Activated naive CD8-positive, alpha-beta T cell treated with anti-CD3 and anti-CD28 coated beads, Interleukin-2, amount 10 ng/mL, durations not matched to agents 7 days and 5 days (primary cell): Measurements from ENCODE around the gene TRPM7. TPM values are rescaled to one million over a fixed set of nuclear protein-coding genes. Genes with fewer than 3 reads are reported as not detected.
"Not testable (repeated sequence)": the region's sequence is repeated elsewhere in the genome, so short reads cannot be mapped to it uniquely, and the experiment has no call there.

Source experiments
- ATAC-seq: fragments of 150-1000 bp; cut with Tn5 transposase; one replicate; pipeline ENCODE4 v1.10.0; 2021; ENCODE audit warnings: low read depth, moderate library complexity
- POLR2A ChIA-PET: fragments of 350-600 bp; sonication (Branson Sonifier 250); formaldehyde crosslinking; loops from one replicate; lab custom pipeline; 2021; ENCODE audit warnings: antibody characterized with exemption; lab: Charles Lee
- DNase-seq: peaks from one replicate; pipeline ENCODE4 v3.0.0; 2021
- H3K27ac Mint-ChIP-seq: one replicate; pipeline ENCODE4 v1.8.0; 2022; ENCODE audit warnings: mild to moderate bottlenecking, mixed read lengths
- H3K27me3 Mint-ChIP-seq: one replicate; pipeline ENCODE4 v1.8.0; 2022; ENCODE audit warnings: mild to moderate bottlenecking, moderate library complexity, mixed read lengths
- H3K36me3 Mint-ChIP-seq: one replicate; pipeline ENCODE4 v1.8.0; 2021; ENCODE audit warnings: mild to moderate bottlenecking, mixed read lengths
- H3K4me1 Mint-ChIP-seq: one replicate; pipeline ENCODE4 v1.8.0; 2021; ENCODE audit warnings: mixed read lengths
- H3K4me3 Mint-ChIP-seq: one replicate; pipeline ENCODE4 v1.8.0; 2022; ENCODE audit warnings: mild to moderate bottlenecking, moderate library complexity, mixed read lengths
- H3K9me3 Mint-ChIP-seq: one replicate; pipeline ENCODE4 v1.8.0; 2021; ENCODE audit warnings: mixed read lengths
- total RNA-seq, 2 experiments: library from RNA; stranded (reverse); gene quantifications; one replicate each; pipeline ENCODE4 v1.2.3, GENCODE V29; 2021

Gene TRPM7
- total RNA-seq, 2 experiments from 2014 or later, result 47.0 to 51.5 TPM

DNA sequence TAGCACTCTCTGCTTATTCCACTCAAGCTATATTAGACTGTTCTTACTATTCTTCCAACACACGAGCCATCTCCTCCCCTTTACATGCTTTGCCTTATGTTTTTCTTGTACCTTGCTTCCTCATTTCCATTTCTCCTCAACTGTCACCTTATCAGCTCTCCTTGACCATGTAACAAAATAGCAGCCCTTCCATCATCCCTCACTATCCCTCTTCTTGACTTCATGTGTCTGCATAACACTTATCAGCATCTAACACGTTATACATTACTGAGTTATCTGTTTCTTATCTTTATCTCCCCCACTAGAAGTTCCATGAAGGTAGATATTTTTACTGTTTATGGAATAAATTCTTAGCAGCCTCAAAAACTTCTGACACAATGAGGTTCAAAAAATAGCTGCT is 45.3 kb downstream of the TRPM7 start:
- H3K9me3 Mint-ChIP-seq, result no peaks in the 10 kb centered on the region
- POLR2A ChIA-PET, result no interaction called here
- DNase-seq (no peak), ATAC-seq (no peak)
- peaks cover 21% of the 10 kb centered on the region for H3K36me3 Mint-ChIP-seq
- no peak overlapping the region for H3K4me3 Mint-ChIP-seq
- H3K4me1 Mint-ChIP-seq, result no peaks in the 10 kb centered on the region
- no peak overlapping the region for H3K27ac Mint-ChIP-seq
- H3K27me3 Mint-ChIP-seq, result no peaks in the 10 kb centered on the region

DNA sequence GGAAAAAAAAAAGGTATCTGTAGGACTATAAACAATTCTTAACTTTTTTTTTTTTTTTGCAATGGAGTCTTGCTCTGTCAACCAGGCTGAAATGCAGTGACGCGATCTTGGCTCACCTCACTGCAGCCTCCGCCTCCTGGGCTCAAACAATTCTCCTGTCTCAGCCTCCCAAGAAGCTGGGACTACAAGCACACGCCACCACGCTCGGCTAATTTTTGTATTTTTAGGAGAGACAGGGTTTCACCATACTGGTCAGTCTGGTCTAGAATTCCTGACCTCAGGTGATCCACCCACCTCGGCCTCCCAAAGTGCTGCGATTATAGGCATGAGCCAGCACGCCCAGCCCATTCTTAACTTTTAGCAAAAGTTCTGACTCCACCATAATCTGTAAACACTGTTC is 50.5 kb downstream of the TRPM7 start:
- H3K27ac Mint-ChIP-seq, result no peak overlapping the region
- no peaks in the 10 kb centered on the region for H3K27me3 Mint-ChIP-seq
- H3K4me1 Mint-ChIP-seq, result no peaks in the 10 kb centered on the region
- no peak overlapping the region for H3K4me3 Mint-ChIP-seq
- ATAC-seq (no peak), DNase-seq (no peak)
- H3K36me3 Mint-ChIP-seq, result peaks cover 18% of the 10 kb centered on the region
- POLR2A ChIA-PET, result no interaction called here
- no peaks in the 10 kb centered on the region for H3K9me3 Mint-ChIP-seq

DNA sequence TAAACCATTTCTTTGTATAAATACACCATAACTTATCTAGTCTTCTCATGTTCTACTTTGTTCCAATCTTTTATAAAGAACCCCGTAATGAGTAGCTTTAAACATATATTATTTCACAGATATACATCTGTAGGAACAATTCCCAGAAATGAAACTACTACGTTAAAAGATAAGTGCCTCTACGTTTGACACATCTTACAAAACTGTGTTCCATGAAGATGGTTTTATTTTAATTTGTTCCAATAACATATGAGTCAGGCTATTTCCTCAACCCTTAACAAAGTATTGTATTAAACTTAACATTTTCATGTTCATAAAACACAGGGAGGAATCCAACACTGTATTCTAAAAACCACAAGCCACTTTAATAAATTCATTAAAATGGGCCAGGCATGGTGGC is 52.9 kb downstream of the TRPM7 start:
- no peak overlapping the region for H3K27ac Mint-ChIP-seq
- no peak for ATAC-seq
- POLR2A ChIA-PET, result no interaction called here

DNA sequence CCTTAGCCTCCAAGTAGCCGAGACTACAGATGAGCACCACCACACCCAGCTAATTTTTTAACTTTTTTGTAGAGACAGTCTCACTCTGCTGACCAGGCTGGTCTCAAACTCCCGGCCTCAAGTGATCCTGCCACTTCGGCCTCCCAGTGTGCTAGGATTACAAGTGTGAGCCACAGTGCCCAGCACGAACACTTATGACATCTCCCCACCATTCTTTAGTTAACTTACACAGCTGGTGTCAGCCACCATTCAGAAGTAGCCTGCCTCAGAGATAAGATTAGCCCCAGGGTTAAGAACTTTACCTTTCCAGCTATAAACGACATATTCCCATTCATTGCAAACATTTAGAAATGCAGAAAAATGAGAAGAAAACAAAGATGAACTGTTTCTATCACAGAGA is 58.2 kb downstream of the TRPM7 start:
- no peak for DNase-seq
- H3K27ac Mint-ChIP-seq, result no peak overlapping the region
- H3K9me3 Mint-ChIP-seq, result no peaks in the 10 kb centered on the region
- peaks cover 11% of the 10 kb centered on the region for H3K36me3 Mint-ChIP-seq
- no peak for ATAC-seq
- H3K4me1 Mint-ChIP-seq, result peaks cover 3% of the 10 kb centered on the region
- no peak overlapping the region for H3K4me3 Mint-ChIP-seq
- POLR2A ChIA-PET, result interaction anchor here (0.6 kb wide), 1 partner anchor 14 kb away, joined by 4 read pairs; no protein-coding TSS in a partner anchor
- no peaks in the 10 kb centered on the region for H3K27me3 Mint-ChIP-seq

More for the DNA sequence above, 52.9 kb downstream of the TRPM7 start:
- no peaks in the 10 kb centered on the region for H3K9me3 Mint-ChIP-seq
- no peaks in the 10 kb centered on the region for H3K4me1 Mint-ChIP-seq
- H3K4me3 Mint-ChIP-seq, result no peak overlapping the region
- no peaks in the 10 kb centered on the region for H3K27me3 Mint-ChIP-seq
- H3K36me3 Mint-ChIP-seq, result peaks cover 16% of the 10 kb centered on the region
- no peak for DNase-seq

DNA sequence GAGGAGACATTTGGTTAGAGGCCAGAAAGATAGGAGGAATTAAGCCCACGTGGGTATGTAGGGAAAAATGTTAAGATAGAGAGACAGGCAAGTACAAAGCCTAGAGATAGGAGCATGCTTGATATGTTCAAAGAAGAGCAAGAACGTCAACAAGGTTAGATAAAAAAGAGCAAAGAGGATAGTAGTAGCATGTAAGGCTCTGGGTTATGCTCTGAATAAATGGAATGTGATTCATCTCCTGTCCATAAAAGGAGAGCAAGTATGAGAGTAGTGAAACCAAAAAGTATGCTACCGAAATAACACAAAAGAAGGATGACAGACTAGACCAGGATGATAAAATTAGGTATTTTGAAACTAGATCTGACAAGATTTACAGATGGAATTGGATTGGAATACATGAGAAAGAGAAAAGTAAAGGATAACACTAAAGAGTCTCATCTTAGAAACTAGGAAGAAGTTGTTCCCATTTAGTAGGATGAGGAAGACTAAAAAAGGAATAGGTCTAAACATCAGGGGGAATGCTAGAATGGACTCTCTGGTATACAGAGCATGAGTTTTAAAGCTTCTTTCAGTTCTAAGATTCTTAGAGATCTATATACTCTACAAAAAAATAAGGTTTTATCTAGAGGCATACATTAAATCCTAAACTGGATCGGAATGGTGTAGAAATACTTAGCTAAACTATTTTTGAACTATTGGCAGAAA is 59.1 kb downstream of the TRPM7 start:
- ATAC-seq (no peak), DNase-seq (no peak)
- POLR2A ChIA-PET, result no interaction called here
- Mint-ChIP-seq H3K4me3 (no peak overlapping the region), H3K27me3 (no peaks in the 10 kb centered on the region), H3K36me3 (peaks cover 7% of the 10 kb centered on the region), H3K27ac (no peak overlapping the region), H3K9me3 (no peaks in the 10 kb centered on the region), H3K4me1 (peaks cover 3% of the 10 kb centered on the region)

DNA sequence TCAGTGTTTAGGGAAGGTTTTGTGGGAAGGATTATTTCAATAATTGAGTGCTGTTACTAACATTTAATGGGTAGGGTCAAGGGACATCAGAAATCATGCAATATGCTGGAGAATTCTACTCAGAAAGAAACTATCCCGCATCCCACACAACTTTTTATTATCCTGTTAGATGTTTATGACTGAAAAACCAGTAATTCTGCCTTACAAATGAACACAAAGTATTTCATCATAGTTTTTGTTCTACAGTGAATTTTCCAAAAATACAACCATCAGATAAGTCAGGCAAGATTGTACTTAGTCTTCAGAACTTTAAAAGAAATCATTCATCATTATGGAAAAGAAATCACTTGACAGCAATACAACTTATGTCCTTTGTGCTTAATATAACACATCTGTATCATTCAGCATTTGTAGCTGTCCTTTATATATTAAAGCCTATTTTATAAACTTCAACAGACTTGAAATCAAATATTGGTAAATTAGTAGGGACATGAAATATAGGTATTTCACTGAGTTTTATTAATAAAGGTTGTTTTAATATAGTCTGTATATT is 61.9 kb downstream of the TRPM7 start:
- H3K27ac Mint-ChIP-seq, result no peak overlapping the region
- H3K4me3 Mint-ChIP-seq, result no peak overlapping the region
- H3K27me3 Mint-ChIP-seq, result no peaks in the 10 kb centered on the region
- POLR2A ChIA-PET, result no interaction called here
- H3K4me1 Mint-ChIP-seq, result peaks cover 3% of the 10 kb centered on the region
- no peaks in the 10 kb centered on the region for H3K9me3 Mint-ChIP-seq
- no peak for DNase-seq
- peaks cover 14% of the 10 kb centered on the region for H3K36me3 Mint-ChIP-seq
- ATAC-seq, result no peak

DNA sequence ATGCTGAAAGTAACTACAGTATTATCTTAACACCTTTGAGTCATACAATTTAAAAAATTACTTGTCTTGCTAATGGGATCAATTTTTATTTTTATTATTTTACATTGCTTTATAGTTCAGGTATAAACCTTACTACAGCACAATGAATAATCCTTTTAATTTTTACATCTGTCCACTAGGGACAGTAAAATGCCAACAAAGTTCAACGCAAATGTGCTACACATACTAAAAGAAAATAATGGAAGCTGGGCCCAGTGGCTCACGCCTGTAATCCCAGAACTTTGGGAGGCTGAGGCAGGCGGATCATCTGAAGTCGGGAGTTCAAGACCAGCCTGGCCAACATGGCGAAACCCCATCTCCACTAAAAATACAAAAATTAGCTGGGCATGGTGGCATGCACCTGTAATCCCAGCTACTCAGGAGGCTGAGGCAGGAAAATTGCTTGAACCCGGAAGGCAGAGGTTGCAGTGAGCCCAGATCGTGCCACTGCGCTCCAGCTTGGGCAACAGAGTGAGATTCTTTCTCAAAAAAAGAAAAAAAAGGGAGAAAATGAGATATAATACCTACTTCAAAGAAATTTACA is 64.1 kb downstream of the TRPM7 start:
- POLR2A ChIA-PET, H3K4me3 Mint-ChIP-seq, ATAC-seq, H3K9me3 Mint-ChIP-seq, H3K4me1 Mint-ChIP-seq, DNase-seq, H3K27me3 Mint-ChIP-seq, H3K27ac Mint-ChIP-seq: not testable (repeated sequence)
- peaks cover 21% of the 10 kb centered on the region for H3K36me3 Mint-ChIP-seq

DNA sequence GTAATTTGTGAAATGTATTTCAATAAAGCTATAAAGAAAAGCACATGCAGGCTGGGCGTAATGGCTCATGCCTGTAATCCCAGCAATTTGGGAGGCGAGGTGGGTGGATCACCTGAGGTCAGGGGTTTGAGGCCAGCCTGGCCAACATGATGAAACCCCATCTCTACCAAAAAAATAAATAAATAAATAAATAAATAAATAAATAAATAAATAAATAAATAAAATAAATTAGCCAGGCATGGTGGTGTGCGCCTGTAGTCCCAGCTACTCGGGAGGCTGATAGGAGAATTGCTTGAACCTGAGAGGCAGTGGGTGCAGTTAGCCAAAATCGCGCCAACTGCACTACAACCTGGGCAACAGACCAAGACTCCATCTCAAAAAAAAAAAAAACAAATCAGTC is 69.6 kb downstream of the TRPM7 start:
- H3K27ac Mint-ChIP-seq, POLR2A ChIA-PET, DNase-seq, H3K4me3 Mint-ChIP-seq, H3K27me3 Mint-ChIP-seq, ATAC-seq, H3K9me3 Mint-ChIP-seq, H3K4me1 Mint-ChIP-seq: not testable (repeated sequence)
- H3K36me3 Mint-ChIP-seq, result peaks cover 23% of the 10 kb centered on the region

DNA sequence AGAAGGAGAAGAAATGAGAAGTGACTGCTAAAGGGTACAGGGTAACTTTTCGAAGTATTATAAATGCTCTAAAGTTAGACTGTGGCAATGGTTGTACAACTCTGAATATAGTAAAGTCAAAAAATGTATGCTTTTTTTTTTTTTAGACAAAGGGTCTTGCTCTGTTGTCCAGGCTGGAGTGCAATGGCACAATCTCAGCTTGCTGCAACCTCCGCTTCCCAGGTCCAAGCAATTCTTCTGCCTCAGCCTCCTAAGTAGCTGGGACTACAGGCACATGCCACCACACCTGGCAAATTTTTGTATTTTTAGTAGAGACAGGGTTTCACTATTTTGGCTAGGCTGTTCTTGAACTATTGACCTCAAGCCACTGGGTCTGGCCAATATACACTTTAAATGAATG is 70.0 kb downstream of the TRPM7 start:
- POLR2A ChIA-PET, ATAC-seq, DNase-seq, H3K27me3 Mint-ChIP-seq, H3K9me3 Mint-ChIP-seq, H3K27ac Mint-ChIP-seq, H3K4me3 Mint-ChIP-seq, H3K4me1 Mint-ChIP-seq: not testable (repeated sequence)
- peaks cover 25% of the 10 kb centered on the region for H3K36me3 Mint-ChIP-seq

DNA sequence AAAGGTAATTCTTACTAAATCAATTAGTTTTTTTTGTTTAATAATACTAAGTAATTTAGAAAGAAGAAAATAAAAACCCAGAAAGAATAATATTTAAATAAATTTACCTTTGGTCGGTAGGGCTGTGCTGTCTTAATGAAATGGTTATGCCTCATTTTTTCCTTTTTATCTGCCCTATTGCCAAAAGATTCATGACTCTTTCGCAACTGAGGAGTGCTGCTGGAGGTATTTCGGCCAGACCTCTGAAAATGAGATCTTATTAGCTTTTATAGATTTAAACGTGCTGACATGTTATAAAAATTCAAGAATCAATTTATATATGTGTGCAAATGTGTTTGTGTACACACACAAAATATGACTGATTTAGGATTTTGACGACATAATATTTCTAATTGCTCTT is 73.0 kb downstream of the TRPM7 start:
- no peak for ATAC-seq
- Mint-ChIP-seq H3K27me3 (no peaks in the 10 kb centered on the region), H3K36me3 (peaks cover 20% of the 10 kb centered on the region), H3K9me3 (no peaks in the 10 kb centered on the region), H3K4me1 (no peaks in the 10 kb centered on the region), H3K4me3 (no peak overlapping the region), H3K27ac (no peak overlapping the region)
- POLR2A ChIA-PET, result no interaction called here
- no peak for DNase-seq

DNA sequence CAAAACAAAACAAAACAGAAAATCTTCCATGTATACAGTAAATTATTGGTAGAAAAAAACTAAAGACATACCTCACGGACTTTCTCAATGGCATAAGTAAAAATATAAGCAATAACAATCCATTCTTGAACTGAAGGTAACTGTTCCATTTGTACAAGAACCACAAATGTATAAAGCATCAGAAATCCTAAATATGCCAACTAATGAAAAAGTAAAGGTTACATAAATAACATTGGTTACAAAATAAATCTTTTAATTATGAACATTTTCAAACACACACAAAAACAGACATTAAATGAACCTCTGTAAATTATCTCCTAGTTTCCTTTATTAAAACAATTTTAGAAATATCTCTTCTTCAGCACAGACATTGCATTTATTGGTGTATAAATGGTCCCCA is 79.5 kb downstream of the TRPM7 start:
- H3K9me3 Mint-ChIP-seq, result peaks cover 3% of the 10 kb centered on the region

DNA sequence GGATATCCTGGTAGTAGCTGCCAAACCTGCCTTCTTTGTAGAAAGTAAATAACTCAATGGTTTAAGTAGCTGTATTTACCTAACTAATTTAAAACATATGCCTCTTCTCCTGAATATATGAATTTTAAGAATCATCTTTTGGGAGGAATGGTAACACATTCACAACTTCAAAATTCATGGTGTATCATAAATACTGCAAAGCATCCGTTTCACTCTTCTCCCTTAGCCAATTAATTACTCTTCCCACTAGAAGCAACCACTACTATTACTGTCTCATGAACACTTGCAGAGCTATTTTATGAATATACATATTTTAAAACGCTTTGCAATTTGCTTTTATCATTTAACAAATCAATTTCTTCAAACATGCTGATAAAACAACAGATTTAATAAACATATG is 81.1 kb downstream of the TRPM7 start:
- Mint-ChIP-seq H3K36me3 (peaks cover 30% of the 10 kb centered on the region), H3K4me3 (no peak overlapping the region), H3K27ac (no peak overlapping the region), H3K27me3 (no peaks in the 10 kb centered on the region), H3K9me3 (peaks cover 3% of the 10 kb centered on the region), H3K4me1 (no peaks in the 10 kb centered on the region)
- ATAC-seq (no peak), DNase-seq (no peak)
- POLR2A ChIA-PET, result no interaction called here

More for the DNA sequence above, 79.5 kb downstream of the TRPM7 start:
- Mint-ChIP-seq H3K4me3 (no peak overlapping the region), H3K27ac (no peak overlapping the region), H3K36me3 (peaks cover 34% of the 10 kb centered on the region), H3K27me3 (no peaks in the 10 kb centered on the region), H3K4me1 (no peaks in the 10 kb centered on the region)
- ATAC-seq, result no peak
- POLR2A ChIA-PET, result no interaction called here
- DNase-seq, result no peak

DNA sequence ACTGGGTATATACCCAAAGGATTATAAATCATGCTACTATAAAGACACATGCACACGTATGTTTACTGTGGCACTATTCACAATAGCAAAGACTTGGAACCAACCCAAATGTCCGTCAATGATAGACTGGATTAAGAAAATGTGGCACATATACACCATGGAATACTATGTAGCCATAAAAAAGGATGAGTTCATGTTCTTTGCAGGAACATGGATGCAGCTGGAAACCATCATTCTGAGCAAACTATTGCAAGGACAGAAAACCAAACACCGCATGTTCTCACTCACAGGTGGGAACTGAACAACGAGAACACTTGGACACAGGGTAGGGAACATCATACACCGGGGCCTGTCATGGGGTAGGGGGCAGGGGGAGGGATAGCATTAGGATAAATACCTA is 84.6 kb downstream of the TRPM7 start:
- H3K9me3 Mint-ChIP-seq, H3K4me1 Mint-ChIP-seq, H3K27ac Mint-ChIP-seq, DNase-seq, H3K27me3 Mint-ChIP-seq, POLR2A ChIA-PET, H3K4me3 Mint-ChIP-seq, ATAC-seq: not testable (repeated sequence)
- peaks cover 36% of the 10 kb centered on the region for H3K36me3 Mint-ChIP-seq

DNA sequence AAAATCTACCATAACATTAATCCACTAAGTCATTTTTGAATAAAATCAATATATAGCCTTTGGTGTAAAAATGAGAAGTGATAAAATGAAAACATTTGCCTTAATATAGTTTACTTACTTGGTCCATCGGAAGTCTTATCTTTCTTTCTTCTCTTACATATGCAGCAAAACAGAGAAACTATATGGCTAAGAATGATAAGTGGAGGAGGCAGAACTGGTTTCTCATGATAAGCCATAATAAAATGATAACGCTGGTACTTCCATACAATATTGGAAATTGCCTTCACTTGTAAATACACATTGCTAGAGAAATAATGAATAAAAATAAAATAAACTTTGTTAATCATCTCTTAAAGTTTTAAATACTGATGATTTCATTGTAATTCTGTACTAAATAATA is 92.3 kb downstream of the TRPM7 start:
- no peak for DNase-seq
- no peak overlapping the region for H3K27ac Mint-ChIP-seq
- no peak for ATAC-seq
- POLR2A ChIA-PET, result no interaction called here
- no peaks in the 10 kb centered on the region for H3K9me3 Mint-ChIP-seq
- H3K4me1 Mint-ChIP-seq, result peaks cover 2% of the 10 kb centered on the region
- peaks cover 27% of the 10 kb centered on the region for H3K36me3 Mint-ChIP-seq
- no peak overlapping the region for H3K4me3 Mint-ChIP-seq
- H3K27me3 Mint-ChIP-seq, result no peaks in the 10 kb centered on the region
